ENCODE results near the gene YPEL5. TPM values are rescaled to one million over a fixed set of nuclear protein-coding genes. Genes with fewer than 3 reads are reported as not detected.

Gene YPEL5
- total RNA-seq, 1 experiment from 2014 or later = 29.9 TPM

DNA sequence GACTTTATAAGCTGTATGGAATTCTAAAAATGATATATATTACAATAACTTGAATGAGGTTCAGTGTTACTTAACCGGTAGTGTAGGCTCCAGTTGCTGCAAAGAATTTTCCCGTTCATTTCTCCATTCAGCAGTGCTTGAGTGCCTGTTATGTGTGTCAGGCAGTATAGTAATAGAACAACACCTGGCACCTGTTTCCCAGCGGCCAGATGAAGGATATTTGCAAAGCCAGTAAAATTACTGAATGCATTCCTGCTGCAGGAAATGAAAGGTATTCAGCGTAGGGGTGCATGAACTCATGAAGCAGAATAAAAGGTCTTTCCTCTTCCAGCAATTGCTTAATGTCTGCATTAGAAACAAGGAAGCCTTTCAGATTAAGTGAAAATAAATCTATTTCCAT is 18.8 kb downstream of the YPEL5 start:
- no peaks in the 10 kb centered on the region for H3K9me2 ChIP-seq (replicated peaks; ENCODE audit: low read length)
- no peaks in the 10 kb centered on the region for H3F3A ChIP-seq (ENCODE audit: low read length, unreplicated experiment)
- H3K79me2 ChIP-seq (ENCODE audit: low read length) = no peaks in the 10 kb centered on the region
- no peak overlapping the region for H3K27ac ChIP-seq (ENCODE audit: low read length)
- H3K4me2 ChIP-seq (ENCODE audit: low read length) = no peak overlapping the region
- no peak overlapping the region for H3K4me3 ChIP-seq (ENCODE audit: low read length)
- no peak overlapping the region for H3K9ac ChIP-seq (ENCODE audit: low read length)
- DNase-seq (no peak), ATAC-seq (no peak)
- no TSS peak for BruUV-seq (replicated peaks)
- H3K9me3 ChIP-seq (ENCODE audit: low read length) = no peaks in the 10 kb centered on the region
- H3K27me3 ChIP-seq (ENCODE audit: low read length) = no peaks in the 10 kb centered on the region
- no peaks in the 10 kb centered on the region for H3K4me1 ChIP-seq (ENCODE audit: insufficient read depth, low read length)
- H2AFZ ChIP-seq (ENCODE audit: low read length) = no peak overlapping the region
- no peaks in the 10 kb centered on the region for H3K36me3 ChIP-seq (ENCODE audit: low read depth, low read length)
- no peaks in the 10 kb centered on the region for H4K20me1 ChIP-seq (ENCODE audit: low read length)
- no peak for TF ChIP-seq EZH2 (IDR thresholded peaks at IDR 0.05; ENCODE audit: low read length, unreplicated experiment)
- TF ChIP-seq, protein P1, sequence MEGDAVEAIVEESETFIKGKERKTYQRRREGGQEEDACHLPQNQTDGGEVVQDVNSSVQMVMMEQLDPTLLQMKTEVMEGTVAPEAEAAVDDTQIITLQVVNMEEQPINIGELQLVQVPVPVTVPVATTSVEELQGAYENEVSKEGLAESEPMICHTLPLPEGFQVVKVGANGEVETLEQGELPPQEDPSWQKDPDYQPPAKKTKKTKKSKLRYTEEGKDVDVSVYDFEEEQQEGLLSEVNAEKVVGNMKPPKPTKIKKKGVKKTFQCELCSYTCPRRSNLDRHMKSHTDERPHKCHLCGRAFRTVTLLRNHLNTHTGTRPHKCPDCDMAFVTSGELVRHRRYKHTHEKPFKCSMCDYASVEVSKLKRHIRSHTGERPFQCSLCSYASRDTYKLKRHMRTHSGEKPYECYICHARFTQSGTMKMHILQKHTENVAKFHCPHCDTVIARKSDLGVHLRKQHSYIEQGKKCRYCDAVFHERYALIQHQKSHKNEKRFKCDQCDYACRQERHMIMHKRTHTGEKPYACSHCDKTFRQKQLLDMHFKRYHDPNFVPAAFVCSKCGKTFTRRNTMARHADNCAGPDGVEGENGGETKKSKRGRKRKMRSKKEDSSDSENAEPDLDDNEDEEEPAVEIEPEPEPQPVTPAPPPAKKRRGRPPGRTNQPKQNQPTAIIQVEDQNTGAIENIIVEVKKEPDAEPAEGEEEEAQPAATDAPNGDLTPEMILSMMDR (conservative IDR thresholded peaks at IDR 0.05; ENCODE audit: low read depth, low read length) = no peak
- no peak for TF ChIP-seq EZH2phosphoT487 (IDR thresholded peaks at IDR 0.05; ENCODE audit: borderline replicate concordance, low read length)
- POLR2A ChIA-PET (ENCODE audit: unreplicated experiment) = no interaction called here
- intact Hi-C loops (cut with micrococcal nuclease) = loop anchor here (1.0 to 10.0 kb wide), 5 partner anchors 43 to 699 kb away; no protein-coding TSS in a partner anchor
- CTCF ChIA-PET = interaction anchor here (0.6 to 3.7 kb wide), 11 partner anchors 15 to 554 kb away, joined by 3 to 86 read pairs (median 4); partner anchors contain the start of gene YPEL5

DNA sequence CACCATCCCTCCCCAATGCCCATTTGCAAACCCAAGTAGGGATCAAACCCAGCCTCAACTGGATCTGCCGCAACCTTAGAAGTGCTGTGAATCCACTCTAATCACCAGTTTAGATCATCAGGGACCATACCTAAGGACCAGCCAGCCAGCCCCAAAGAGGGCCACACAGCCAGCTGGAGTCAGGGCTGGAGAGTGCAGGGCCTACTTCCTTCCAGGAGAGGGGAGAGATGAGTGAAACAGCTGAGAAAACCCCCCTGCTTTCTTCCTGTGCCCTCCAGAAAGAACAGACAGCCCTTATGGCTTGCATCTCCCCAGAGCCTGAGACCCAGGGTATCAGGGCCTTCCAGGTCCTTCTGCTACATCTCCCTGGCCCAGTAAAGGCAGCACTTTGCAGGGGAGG is 25.8 kb downstream of the YPEL5 start:
- no TSS peak for BruUV-seq (replicated peaks)
- CTCF ChIA-PET = no interaction called here
- H4K20me1 ChIP-seq (ENCODE audit: low read length) = no peaks in the 10 kb centered on the region
- intact Hi-C loops (cut with micrococcal nuclease) = no loop called here
- H2AFZ ChIP-seq (ENCODE audit: low read length) = no peak overlapping the region
- ATAC-seq (no peak), DNase-seq (no peak)
- TF ChIP-seq, protein P1 (conservative IDR thresholded peaks at IDR 0.05; ENCODE audit: low read depth, low read length) = no peak
- TF ChIP-seq EZH2phosphoT487 (IDR thresholded peaks at IDR 0.05; ENCODE audit: borderline replicate concordance, low read length) = no peak
- no peak for TF ChIP-seq EZH2 (IDR thresholded peaks at IDR 0.05; ENCODE audit: low read length, unreplicated experiment)
- H3K4me3 ChIP-seq (ENCODE audit: low read length) = no peak overlapping the region
- no peaks in the 10 kb centered on the region for H3K9me3 ChIP-seq (ENCODE audit: low read length)
- 0 out of 2 replicates have a peak, but pooled peaks cover 3% of the 10 kb centered on the region for H3K27me3 ChIP-seq (ENCODE audit: low read length)
- POLR2A ChIA-PET (ENCODE audit: unreplicated experiment) = no interaction called here
- H3F3A ChIP-seq (ENCODE audit: low read length, unreplicated experiment) = no peaks in the 10 kb centered on the region
- no peaks in the 10 kb centered on the region for H3K36me3 ChIP-seq (ENCODE audit: low read depth, low read length)
- H3K4me2 ChIP-seq (ENCODE audit: low read length) = no peak overlapping the region
- no peak overlapping the region for H3K27ac ChIP-seq (ENCODE audit: low read length)
- no peak overlapping the region for H3K9ac ChIP-seq (ENCODE audit: low read length)
- H3K79me2 ChIP-seq (ENCODE audit: low read length) = no peaks in the 10 kb centered on the region
- no peaks in the 10 kb centered on the region for H3K4me1 ChIP-seq (ENCODE audit: insufficient read depth, low read length)
- no peaks in the 10 kb centered on the region for H3K9me2 ChIP-seq (replicated peaks; ENCODE audit: low read length)

DNA sequence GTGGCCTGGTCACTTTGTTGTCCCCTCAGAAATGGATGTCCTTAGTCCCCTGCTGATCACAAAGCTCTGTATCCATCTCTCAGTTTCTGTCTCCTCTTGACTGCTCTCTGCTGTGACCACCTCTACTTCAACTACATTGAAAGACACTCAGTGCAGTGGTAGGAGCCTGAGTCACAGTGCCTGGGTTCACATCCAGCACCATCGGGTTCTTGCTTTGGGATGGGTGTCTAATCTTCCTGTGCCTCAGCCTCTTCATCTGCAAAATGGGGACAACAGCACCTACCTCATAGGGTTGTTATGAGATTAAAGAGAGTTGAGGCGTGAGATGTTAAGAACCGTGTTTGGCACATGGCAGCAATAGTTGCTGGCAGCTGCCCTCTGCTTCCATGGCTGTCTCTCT is 30.6 kb downstream of the YPEL5 start:
- no peaks in the 10 kb centered on the region for H3F3A ChIP-seq (ENCODE audit: low read length, unreplicated experiment)
- H2AFZ ChIP-seq (ENCODE audit: low read length) = no peak overlapping the region
- no peak overlapping the region for H3K4me3 ChIP-seq (ENCODE audit: low read length)
- intact Hi-C loops (cut with micrococcal nuclease) = no loop called here
- TF ChIP-seq EZH2 (IDR thresholded peaks at IDR 0.05; ENCODE audit: low read length, unreplicated experiment) = no peak
- H3K9ac ChIP-seq (ENCODE audit: low read length) = no peak overlapping the region
- DNase-seq = no peak
- no peaks in the 10 kb centered on the region for H3K36me3 ChIP-seq (ENCODE audit: low read depth, low read length)
- ChIA-PET CTCF (no interaction called here), POLR2A (ENCODE audit: unreplicated experiment) (no interaction called here)
- no peaks in the 10 kb centered on the region for H4K20me1 ChIP-seq (ENCODE audit: low read length)
- H3K27ac ChIP-seq (ENCODE audit: low read length) = no peak overlapping the region
- H3K79me2 ChIP-seq (ENCODE audit: low read length) = no peaks in the 10 kb centered on the region
- ATAC-seq = no peak
- H3K4me2 ChIP-seq (ENCODE audit: low read length) = no peak overlapping the region
- BruUV-seq (replicated peaks) = no TSS peak
- peaks cover 18% of the 10 kb centered on the region; the same call in 1 of the 2 replicates for H3K27me3 ChIP-seq (ENCODE audit: low read length)
- no peaks in the 10 kb centered on the region for H3K4me1 ChIP-seq (ENCODE audit: insufficient read depth, low read length)
- no peaks in the 10 kb centered on the region for H3K9me3 ChIP-seq (ENCODE audit: low read length)
- no peaks in the 10 kb centered on the region for H3K9me2 ChIP-seq (replicated peaks; ENCODE audit: low read length)

All from PC-3 (cell line).